Large intestine (tissue), 3 donors: ENCODE measurements around the gene NOP9. TPM values are rescaled to one million over a fixed set of nuclear protein-coding genes. Genes with fewer than 3 reads are reported as not detected.
A peak's percentile ranks its signal among the peaks of the same experiment; 100 is the strongest.

Source experiments
- DNase-seq, 2 donors: peaks; one replicate each; pipeline versions ENCODE4 v3.0.0 to v3.0.0-alpha.2; 2013
- H3K27ac ChIP-seq: one replicate; pipeline ENCODE4 v1.5.1; 2013; ENCODE audit warnings: low read length
- H3K27me3 ChIP-seq: 2 replicates; pipeline ENCODE4 v1.6.1; 2013; ENCODE audit warnings: low read length; ENCODE audit not compliant: control insufficient read depth, insufficient read depth
- H3K36me3 ChIP-seq: 2 replicates; pipeline ENCODE4 v1.6.1; 2013; ENCODE audit warnings: low read length; ENCODE audit not compliant: control insufficient read depth, insufficient read depth
- H3K4me1 ChIP-seq: one replicate; pipeline ENCODE4 v1.6.1; 2013; ENCODE audit warnings: low read length; ENCODE audit not compliant: control insufficient read depth, insufficient read depth
- H3K4me3 ChIP-seq: one replicate; pipeline ENCODE4 v1.5.1; 2013; ENCODE audit warnings: low read length
- H3K9me3 ChIP-seq: one replicate; pipeline ENCODE4 v1.6.1; 2013; ENCODE audit warnings: mild to moderate bottlenecking, low read depth, low read length, moderate library complexity; ENCODE audit not compliant: control insufficient read depth
- WGBS: methylation state at CpG from one replicate; pipeline ENCODE4 v1.1.5; 2013; ENCODE audit warnings: low lambda C conversion rate; ENCODE audit not compliant: insufficient coverage; 5-methylcytosine and 5-hydroxymethylcytosine counted together
- polyA plus RNA-seq: library from polyadenylated mRNA; unstranded; fragments of 120-200 nt; gene quantifications from one replicate; pipeline ENCODE4 v1.2.1, GENCODE V29; 2013

The NOP9 gene
- polyA plus RNA-seq, 1 donor: 20.9 TPM

DNA sequence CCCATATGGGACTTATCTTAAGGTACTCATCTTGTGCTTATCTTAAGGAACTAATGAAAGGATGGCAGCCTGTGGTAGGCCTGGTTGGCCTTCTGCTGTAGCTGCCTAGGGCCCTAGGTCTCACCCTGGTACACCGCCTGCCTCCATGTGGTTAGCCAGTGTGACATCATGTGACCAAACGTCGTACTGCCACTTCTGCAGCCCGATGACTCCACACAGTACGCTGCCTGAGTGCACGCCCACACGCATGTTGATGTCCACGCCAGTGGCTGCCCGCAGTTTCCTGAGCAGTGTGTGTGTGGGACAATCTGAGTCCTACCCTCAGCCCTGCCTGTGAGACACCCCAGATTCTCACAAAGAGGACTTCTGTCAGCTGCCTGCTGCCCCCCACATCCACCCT, 30.1 kb downstream of the NOP9 start:
- Histone ChIP-seq H3K4me1 (peaks cover 21% of the 10 kb centered on the region), H3K27ac (no peak overlapping the region), H3K9me3 (peaks cover 10% of the 10 kb centered on the region), H3K4me3 (no peak overlapping the region), H3K36me3 (no peaks in the 10 kb centered on the region), H3K27me3 (peaks cover 25% of the 10 kb centered on the region)
- DNase-seq: no peak
- no CpG with 5 or more reads among the region's 9 CpGs for WGBS

- Histone ChIP-seq H3K4me1 (peaks cover 26% of the 10 kb centered on the region), H3K27me3 (peaks cover 37% of the 10 kb centered on the region), H3K9me3 (peaks cover 13% of the 10 kb centered on the region), H3K4me3 (no peak overlapping the region), H3K36me3 (no peaks in the 10 kb centered on the region), H3K27ac (no peak overlapping the region)
- WGBS: no CpG with 5 or more reads among the region's 10 CpGs
- no peak for DNase-seq
Observed at GRCh38 chr14:24330973-24331674, 31.5 kb downstream of the NOP9 start.

GRCh38 chr14:24331731-24332267, 32.1 kb downstream of the NOP9 start:
- H3K27me3 ChIP-seq: peaks cover 38% of the 10 kb centered on the region
- peaks cover 26% of the 10 kb centered on the region for H3K4me1 ChIP-seq
- H3K4me3 ChIP-seq: no peak overlapping the region
- no CpG with 5 or more reads among the region's 26 CpGs for WGBS
- no peak for DNase-seq
- peaks cover 13% of the 10 kb centered on the region for H3K9me3 ChIP-seq
- H3K36me3 ChIP-seq: peaks cover under 1% of the 10 kb centered on the region
- no peak overlapping the region for H3K27ac ChIP-seq

- peak overlapping the region; percentile 26 for H3K4me3 ChIP-seq
- peaks cover 13% of the 10 kb centered on the region for H3K9me3 ChIP-seq
- peak; percentile 70 to 80 for DNase-seq
- WGBS: no CpG with 5 or more reads among the region's 56 CpGs
- peaks cover 26% of the 10 kb centered on the region for H3K4me1 ChIP-seq
- H3K27ac ChIP-seq: no peak overlapping the region
- H3K36me3 ChIP-seq: peaks cover 4% of the 10 kb centered on the region
- peaks cover 39% of the 10 kb centered on the region for H3K27me3 ChIP-seq
Observed at GRCh38 chr14:24332268-24332993, 32.8 kb downstream of the NOP9 start.

DNA sequence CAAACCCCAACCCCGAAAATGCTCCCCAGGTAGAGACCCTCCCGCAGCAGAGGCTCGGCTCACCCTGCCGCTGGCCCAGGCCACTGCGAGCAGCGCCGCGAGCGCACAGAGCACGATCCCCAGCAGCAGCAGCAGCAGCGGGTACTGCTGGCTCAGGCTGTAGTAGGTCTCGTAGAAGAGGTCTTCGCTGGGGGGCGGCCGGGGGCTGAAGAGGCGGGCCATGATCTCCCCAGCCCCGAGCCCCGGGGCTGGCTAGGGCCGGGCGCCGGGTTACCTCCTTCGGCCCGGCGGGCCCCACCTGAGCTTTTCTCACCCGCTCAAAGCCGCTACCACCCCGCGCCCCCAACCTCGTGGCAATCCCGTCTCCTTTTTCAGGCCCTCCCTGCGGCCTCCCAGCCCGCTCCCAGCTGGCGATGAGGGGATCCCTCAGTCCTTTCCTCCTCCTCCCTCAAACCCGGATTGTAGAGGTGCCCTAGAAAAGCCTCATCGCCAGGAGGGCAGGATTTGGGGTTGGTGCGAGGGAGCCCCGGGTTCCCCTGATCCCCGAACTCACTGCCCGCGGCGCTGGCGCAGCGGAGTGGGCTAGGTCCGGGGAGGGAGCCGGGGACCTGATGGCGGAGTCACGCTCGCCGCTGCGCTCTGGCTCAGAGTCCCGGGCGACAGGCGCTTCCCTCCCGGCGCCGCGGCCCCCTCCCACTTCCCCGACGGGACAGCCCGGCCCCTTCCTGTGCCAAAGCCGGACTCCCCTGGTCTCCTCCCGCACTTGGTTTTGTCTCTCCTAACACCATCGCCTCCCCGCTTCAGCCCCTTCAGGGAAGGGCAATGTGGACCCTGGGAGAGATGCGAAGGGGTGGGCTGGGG, 35.0 kb downstream of the NOP9 start, which contains the start of gene ADCY4:
Gene ADCY4 (minus strand): TSS at position 641 of the 861 bp plus-strand sequence. CDS start 419 bp downstream, at position 222.
- H3K27me3 ChIP-seq: peaks cover 43% of the 10 kb centered on the region
- no CpG with 5 or more reads among the region's 65 CpGs for WGBS
- H3K4me1 ChIP-seq: peaks cover 34% of the 10 kb centered on the region
- no peak within 1 kb of the TSS for H3K27ac ChIP-seq
- peak in 1 of 2 donors; percentile 39 for DNase-seq
- peaks cover 16% of the 10 kb centered on the region for H3K9me3 ChIP-seq
- peaks cover 6% of the 10 kb centered on the region for H3K36me3 ChIP-seq
- peak within 1 kb of the TSS; percentile 20 for H3K4me3 ChIP-seq

DNA sequence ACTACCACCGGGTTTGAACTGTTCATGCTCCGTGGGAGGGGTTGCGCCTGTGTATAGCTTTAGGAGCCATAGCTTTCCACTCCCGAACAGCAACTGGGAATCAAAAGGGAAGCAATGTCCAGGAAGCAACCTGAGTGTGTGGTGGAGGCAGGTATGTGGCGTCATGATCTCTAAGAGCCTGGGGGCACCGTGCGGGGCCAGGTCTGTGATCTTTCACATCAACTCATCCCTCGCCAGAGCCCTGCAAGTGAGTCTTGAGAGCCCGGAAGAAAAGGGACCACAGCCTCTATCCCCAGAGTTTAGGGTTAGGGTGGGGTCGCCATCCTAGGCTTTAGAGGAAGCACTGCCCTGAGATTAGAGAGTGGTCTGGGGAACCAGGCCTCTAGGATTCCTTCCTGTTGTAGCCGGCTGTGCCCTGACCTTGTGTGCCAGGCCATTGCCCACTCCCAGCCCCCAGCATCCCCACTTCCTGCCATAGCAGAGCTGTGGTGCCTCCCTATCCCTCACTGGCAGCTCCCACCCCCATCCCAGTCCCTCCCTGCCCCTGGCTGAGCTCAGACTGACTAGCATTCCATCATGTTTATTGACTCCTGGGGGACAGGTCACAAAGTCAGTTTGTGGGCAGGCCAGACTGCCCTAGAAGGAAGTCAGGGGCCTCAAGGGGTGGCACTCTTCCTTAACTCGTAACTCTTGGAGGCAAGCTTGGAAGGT, 36.0 kb downstream of the NOP9 start:
- no peak for DNase-seq
- H3K9me3 ChIP-seq: peaks cover 16% of the 10 kb centered on the region
- no CpG with 5 or more reads among the region's 12 CpGs for WGBS
- no peak overlapping the region for H3K27ac ChIP-seq
- H3K4me3 ChIP-seq: no peak overlapping the region
- H3K4me1 ChIP-seq: peaks cover 37% of the 10 kb centered on the region
- H3K36me3 ChIP-seq: peaks cover 6% of the 10 kb centered on the region
- peaks cover 43% of the 10 kb centered on the region for H3K27me3 ChIP-seq

- no peak for DNase-seq
- H3K36me3 ChIP-seq: peaks cover 6% of the 10 kb centered on the region
- H3K9me3 ChIP-seq: peaks cover 16% of the 10 kb centered on the region
- H3K4me1 ChIP-seq: peaks cover 37% of the 10 kb centered on the region
- no peak overlapping the region for H3K4me3 ChIP-seq
- WGBS: no CpG with 5 or more reads among the region's 7 CpGs
- peaks cover 42% of the 10 kb centered on the region for H3K27me3 ChIP-seq
- no peak overlapping the region for H3K27ac ChIP-seq
Observed at GRCh38 chr14:24337144-24337823, 37.6 kb downstream of the NOP9 start.

DNA sequence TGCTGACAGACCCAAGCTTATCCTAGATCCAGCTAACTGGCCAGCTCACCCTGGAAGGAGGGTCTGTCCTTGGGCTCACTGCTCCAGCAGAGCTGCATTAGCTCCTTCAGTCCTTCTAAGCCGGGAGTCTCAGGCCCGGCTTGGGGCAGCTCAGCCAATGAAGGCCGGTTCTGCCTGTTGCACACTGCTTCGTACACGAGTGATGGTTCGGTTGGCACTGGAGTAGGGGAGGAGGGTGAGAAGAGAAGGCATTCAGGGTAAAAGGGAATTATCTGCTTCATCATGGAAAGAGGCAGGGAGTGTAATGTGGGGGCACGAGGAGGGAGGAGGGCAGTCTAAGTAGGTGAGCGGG, 38.1 kb downstream of the NOP9 start:
- no peak overlapping the region for H3K27ac ChIP-seq
- peaks cover 6% of the 10 kb centered on the region for H3K36me3 ChIP-seq
- H3K9me3 ChIP-seq: peaks cover 11% of the 10 kb centered on the region
- WGBS: no CpG with 5 or more reads among the region's 8 CpGs
- no peak for DNase-seq
- no peak overlapping the region for H3K4me3 ChIP-seq
- peaks cover 31% of the 10 kb centered on the region for H3K4me1 ChIP-seq
- peaks cover 37% of the 10 kb centered on the region for H3K27me3 ChIP-seq

- H3K4me3 ChIP-seq: peak overlapping the region; percentile 66
- peaks cover 11% of the 10 kb centered on the region for H3K9me3 ChIP-seq
- H3K27me3 ChIP-seq: peaks cover 27% of the 10 kb centered on the region
- no peak for DNase-seq
- WGBS: no CpG with 5 or more reads among the region's 14 CpGs
- peaks cover 6% of the 10 kb centered on the region for H3K36me3 ChIP-seq
- H3K27ac ChIP-seq: no peak overlapping the region
- H3K4me1 ChIP-seq: peaks cover 29% of the 10 kb centered on the region
Observed at GRCh38 chr14:24338843-24339242, 39.2 kb downstream of the NOP9 start.
